GM12878 (cell line): ENCODE measurements around the gene COMT. TPM values are rescaled to one million over a fixed set of nuclear protein-coding genes. Genes with fewer than 3 reads are reported as not detected.

Source experiments
- ATAC-seq: fragments of 200-7000 bp; cut with Tn5 transposase; 3 replicates; pipeline ENCODE4 v1.9.1; 2020; ENCODE audit warnings: mild to moderate bottlenecking, moderate library complexity
- BruUV-seq: library from RNA; stranded (reverse); fragments of 400-500 nt; replicated peaks from 2 replicates; lab custom pipeline; 2021; lab: Mats Ljungman, UMichigan
- CTCF ChIA-PET: fragments of 300-600 bp; sonication (Branson Sonifier 250); formaldehyde crosslinking; extraction: SDS; loops from one replicate; lab custom pipeline; 2021; ENCODE audit warnings: inconsistent platforms; lab: Yijun Ruan, JAX
- POLR2A ChIA-PET: fragments of 350-600 bp; formaldehyde crosslinking; extraction: SDS; loops from one replicate; lab custom pipeline; 2021; ENCODE audit warnings: inconsistent platforms; lab: Charles Lee
- RAD21 ChIA-PET: fragments of 300-600 bp; sonication (Branson Sonifier 250); formaldehyde crosslinking; loops from one replicate; lab custom pipeline; 2023; ENCODE audit warnings: antibody characterized with exemption; ENCODE audit not compliant: unreplicated experiment; lab: Charles Lee
- SMC1A ChIA-PET: fragments of 300-600 bp; sonication (Branson Sonifier 250); formaldehyde crosslinking; loops from one replicate; lab custom pipeline; 2023; ENCODE audit not compliant: unreplicated experiment, uncharacterized antibody; lab: Charles Lee
- DNase-seq: peaks from one replicate; pipeline ENCODE4 v3.0.0-alpha.2; 2011; ENCODE audit warnings: low read depth, low spot score
- FAIRE-seq: peaks from 3 replicates; lab custom pipeline; 2011; peaks lifted over from hg19 to GRCh38; lab: Jason Lieb, UNC
- H2AFZ ChIP-seq: 2 replicates; pipeline ENCODE4 v1.6.0; 2011; ENCODE audit warnings: low read depth, low read length, control low read depth; ENCODE audit not compliant: control insufficient read depth
- H3K27ac ChIP-seq: 2 replicates; pipeline ENCODE4 v1.5.1; 2011; ENCODE audit warnings: control low read depth; ENCODE audit not compliant: control insufficient read depth, insufficient read depth
- H3K27me3 ChIP-seq, 2 experiments: replicated peaks in 1 of 2; 2 replicates each; pipeline versions ENCODE4 v1.6.0 to v1.6.1; 2011; ENCODE audit warnings: low read length in 1 of 2; ENCODE audit not compliant: control insufficient read depth in 2 of 2, insufficient read depth in 2 of 2
- H3K36me3 ChIP-seq, 2 experiments: 2 replicates each; pipeline ENCODE4 v1.5.1; 2011; ENCODE audit warnings: low read length in 1 of 2; ENCODE audit not compliant: control insufficient read depth in 2 of 2, insufficient read depth in 2 of 2
- H3K4me1 ChIP-seq: 2 replicates; pipeline ENCODE4 v1.6.1; 2011; ENCODE audit warnings: mild to moderate bottlenecking, low read length, moderate library complexity, mixed read lengths; ENCODE audit not compliant: control insufficient read depth, insufficient read depth
- H3K4me2 ChIP-seq: 2 replicates; pipeline ENCODE4 v1.6.0; 2011; ENCODE audit warnings: control low read depth; ENCODE audit not compliant: control insufficient read depth, insufficient read depth
- H3K4me3 ChIP-seq: fragments of 200-600 bp; sonication (generic); 2 replicates; pipeline ENCODE4 v1.5.1; 2016
- H3K79me2 ChIP-seq: 2 replicates; pipeline ENCODE4 v1.6.0; 2011; ENCODE audit warnings: low read length; ENCODE audit not compliant: control insufficient read depth, insufficient read depth
- H3K9ac ChIP-seq: 2 replicates; pipeline ENCODE4 v1.8.0; 2011; ENCODE audit warnings: low read length, control low read depth, mixed read lengths; ENCODE audit not compliant: control insufficient read depth, insufficient read depth
- H3K9me3 ChIP-seq: replicated peaks from 3 replicates; pipeline ENCODE4 v1.5.1; 2011; ENCODE audit warnings: mild to moderate bottlenecking, low read length; ENCODE audit not compliant: control insufficient read depth, insufficient read depth
- H4K20me1 ChIP-seq: 2 replicates; pipeline ENCODE4 v1.6.0; 2011; ENCODE audit not compliant: control insufficient read depth, insufficient read depth
- BHLHE40 ChIP-seq, 2 experiments: fragments of 450-650 bp in 1 of 2; IDR thresholded peaks; 2 replicates each; pipeline ENCODE4 v1.6.1; 2011 to 2017; ENCODE audit warnings: low read depth in 2 of 2, borderline replicate concordance in 1 of 2, improper control_type of control experiment in 1 of 2, low read length in 1 of 2, mild to moderate bottlenecking in 1 of 2
- BMI1 ChIP-seq: fragments of 450-650 bp; IDR thresholded peaks from 2 replicates; pipeline ENCODE4 v1.6.1; 2016; ENCODE audit warnings: mild to moderate bottlenecking, moderate library complexity, borderline replicate concordance
- E2F4 ChIP-seq: IDR thresholded peaks from 2 replicates; pipeline ENCODE4 v1.6.1; 2012; ENCODE audit warnings: low read depth, low read length, improper control_type of control experiment
- ETV6 ChIP-seq, 2 experiments: fragments of 450-650 bp in 1 of 2; IDR thresholded peaks in 1 of 2; conservative IDR thresholded peaks in 1 of 2; 2 replicates each; pipeline ENCODE4 v1.6.1; 2014; ENCODE audit warnings: antibody characterized with exemption in 1 of 2, borderline replicate concordance in 1 of 2, low read depth in 1 of 2, mild to moderate bottlenecking in 1 of 2, moderate library complexity in 1 of 2
- FOXK2 ChIP-seq: fragments of 450-650 bp; IDR thresholded peaks from 2 replicates; pipeline ENCODE4 v1.6.1; 2017; ENCODE audit warnings: mild to moderate bottlenecking, moderate library complexity
- HDGF ChIP-seq: fragments of 450-650 bp; IDR thresholded peaks from 2 replicates; pipeline ENCODE4 v1.6.1; 2016; ENCODE audit warnings: antibody characterized with exemption
- MXI1 ChIP-seq: fragments of 150-350 bp; IDR thresholded peaks from 2 replicates; pipeline ENCODE4 v1.6.1; 2011; ENCODE audit warnings: low read depth, mild to moderate bottlenecking, inconsistent platforms, low read length, improper control_type of control experiment
- MYB ChIP-seq: fragments of 150-350 bp; IDR thresholded peaks from 2 replicates; pipeline ENCODE4 v1.6.1; 2014; ENCODE audit warnings: mild to moderate bottlenecking, low read depth, low read length, borderline replicate concordance
- MYC ChIP-seq: IDR thresholded peaks from 2 replicates; pipeline ENCODE4 v1.6.1; 2011; ENCODE audit warnings: mild to moderate bottlenecking, low read length, moderate library complexity, inconsistent platforms; ENCODE audit not compliant: insufficient read depth, insufficient replicate concordance, insufficient read length, severe bottlenecking
- NRF1 ChIP-seq: conservative IDR thresholded peaks from 2 replicates; pipeline ENCODE4 v1.6.1; 2011; ENCODE audit warnings: mild to moderate bottlenecking, low read depth, low read length, improper control_type of control experiment
- RCOR1 ChIP-seq: conservative IDR thresholded peaks from 2 replicates; pipeline ENCODE4 v1.6.1; 2012; ENCODE audit warnings: low read depth, low read length, improper control_type of control experiment
- SP1 ChIP-seq: IDR thresholded peaks from one replicate; pipeline ENCODE4 v1.6.1; 2011; ENCODE audit warnings: low read depth, low read length
- STAT1 ChIP-seq: fragments of 450-650 bp; conservative IDR thresholded peaks from 2 replicates; pipeline ENCODE4 v1.6.1; 2014; ENCODE audit warnings: antibody characterized with exemption, mild to moderate bottlenecking
- STAT3 ChIP-seq: IDR thresholded peaks from 2 replicates; pipeline ENCODE4 v1.6.1; 2011; ENCODE audit warnings: low read depth, low read length, improper control_type of control experiment
- USF1 ChIP-seq: IDR thresholded peaks from 2 replicates; pipeline ENCODE4 v1.6.1; 2011; ENCODE audit warnings: borderline replicate concordance, low read depth, mild to moderate bottlenecking, moderate library complexity, mixed read lengths, low read length; ENCODE audit not compliant: insufficient read depth; ENCODE audit errors: extremely low read length
- YY1 ChIP-seq: IDR thresholded peaks from 2 replicates; pipeline ENCODE4 v1.6.1; 2011; ENCODE audit warnings: low read depth, mild to moderate bottlenecking, low read length
- ZBTB40 ChIP-seq: fragments of 450-650 bp; IDR thresholded peaks from 2 replicates; pipeline ENCODE4 v1.6.1; 2016; ENCODE audit warnings: mild to moderate bottlenecking, moderate library complexity, borderline replicate concordance
- ZNF207 ChIP-seq: fragments of 450-650 bp; IDR thresholded peaks from 2 replicates; pipeline ENCODE4 v1.6.1; 2014; ENCODE audit warnings: antibody characterized with exemption, mild to moderate bottlenecking, borderline replicate concordance
- ZNF217 ChIP-seq: fragments of 450-650 bp; IDR thresholded peaks from 2 replicates; pipeline ENCODE4 v1.6.1; 2017; ENCODE audit warnings: antibody characterized with exemption, mild to moderate bottlenecking
- ZNF24 ChIP-seq: fragments of 450-650 bp; IDR thresholded peaks from 2 replicates; pipeline ENCODE4 v1.6.1; 2017; ENCODE audit warnings: antibody characterized with exemption, mild to moderate bottlenecking
- WGBS: methylation state at CpG from one replicate; pipeline ENCODE4 v1.1.6; 2016; ENCODE audit warnings: low lambda C conversion rate; ENCODE audit not compliant: insufficient replicate concordance, insufficient coverage; ENCODE audit errors: missing lambda C conversion rate; 5-methylcytosine and 5-hydroxymethylcytosine counted together
- in situ Hi-C: fragments of 300-500 bp; cut with MboI; formaldehyde crosslinking; loops from 9 replicates; pipeline ENCODE4 v1.14.3; 2018; ENCODE audit warnings: mixed read lengths
- intact Hi-C: fragments of 100-400 bp; cut with micrococcal nuclease; formaldehyde crosslinking; loops from one replicate; pipeline ENCODE4 v1.14.2; 2022; ENCODE audit not compliant: unreplicated experiment
- polyA plus RNA-seq, 11 experiments: library from polyadenylated mRNA; depleted of rRNA in 4 of 11; unstranded in 6 of 11; stranded (reverse) in 5 of 11; fragments of >200 nt; fragmentation: Nextera tagmentation in 4 of 11; fragmentation: Illumina TruSeq in 1 of 11; extraction: Ambion mirVana in 4 of 11; extraction: Trizol in 1 of 11; gene quantifications; 1 replicate in 1 of 11; 2 replicates in 10 of 11; pipeline versions ENCODE4 v1.2.1 to v1.2.3, GENCODE V29; 2011 to 2016; ENCODE audit warnings: inconsistent platforms in 2 of 11, missing spikeins in 2 of 11, low read depth in 1 of 11
- total RNA-seq, 4 experiments: library from RNA; depleted of rRNA in 3 of 4; stranded (reverse); fragments of >200 nt in 3 of 4; fragmentation: Illumina TruSeq in 1 of 4; extraction: Trizol in 1 of 4; gene quantifications; 2 replicates each; pipeline versions ENCODE4 v1.2.1 to v1.2.3, GENCODE V29; 2013 to 2021

COMT gene
- total and polyA plus RNA-seq, 10 of the 15 experiments (the other 5 are each of a cell fraction or from before 2014, with no cell fraction given): 4.5 to 152 (median 66.1) TPM

GRCh38 chr22:19936513-19936912, 5.1 kb upstream of the COMT start:
- WGBS: 98% methylated on average over 7 of the region's 7 CpGs
- POLR2A ChIA-PET: no interaction called here
- no peak for FAIRE-seq
- H3K9me3 ChIP-seq: no peaks in the 10 kb centered on the region; the same call in 2 of the 3 replicates
- intact Hi-C loops: no loop called here
- DNase-seq: no peak
- no peak for TF ChIP-seq STAT1
- no peak for TF ChIP-seq ZBTB40
- TF ChIP-seq HDGF: no peak
- TF ChIP-seq FOXK2: no peak
- TF ChIP-seq MYC: no peak
- TF ChIP-seq STAT3: no peak
- no peak for TF ChIP-seq MXI1
- no peak for TF ChIP-seq BMI1
- no peak for TF ChIP-seq ZNF24
- TF ChIP-seq RCOR1: no peak
- no peak for TF ChIP-seq NRF1
- TF ChIP-seq ZNF207: no peak
- TF ChIP-seq ZNF217: no peak
- no peak for TF ChIP-seq E2F4
- TF ChIP-seq BHLHE40 (IDR thresholded peaks at IDR 0.05; ENCODE audit: borderline replicate concordance in 1 of 2, low read depth in 2 of 2, low read length in 1 of 2): no peak
- no peak for TF ChIP-seq YY1
- no peak for TF ChIP-seq ETV6 (conservative IDR thresholded peaks at IDR 0.05 in 1 of 2, IDR thresholded peaks at IDR 0.05 in 1 of 2; ENCODE audit: borderline replicate concordance in 1 of 2, low read depth in 1 of 2)
- no peak for TF ChIP-seq MYB
- no peak for TF ChIP-seq USF1
- no peak for TF ChIP-seq SP1
- TF ChIP-seq, all 136 proteins: peak for 0
- ATAC-seq: no peak
- H3K27me3 ChIP-seq: no peaks in the 10 kb centered on the region
- H4K20me1 ChIP-seq: no peaks in the 10 kb centered on the region
- no peak overlapping the region for H3K9ac ChIP-seq
- peaks cover 9% of the 10 kb centered on the region for H3K79me2 ChIP-seq
- BruUV-seq: no TSS peak
- ChIA-PET RAD21 (no interaction called here), CTCF (interaction anchor here (1.2 kb wide), 1 partner anchor 26 kb away, joined by 4 read pairs; no protein-coding TSS in a partner anchor), SMC1A (no interaction called here)
- H2AFZ ChIP-seq: no peak overlapping the region
- H3K36me3 ChIP-seq: no peaks in the 10 kb centered on the region
- in situ Hi-C loops: no loop called here
- H3K27ac ChIP-seq: no peak overlapping the region
- H3K4me1 ChIP-seq: peaks cover 6% of the 10 kb centered on the region; the same call in 1 of the 2 replicates
- no peak overlapping the region for H3K4me2 ChIP-seq
- H3K4me3 ChIP-seq: no peak overlapping the region
